Activated T-cell treated with anti-CD3 and anti-CD28 coated beads for 24 hours (primary cell): ENCODE measurements around the gene COL13A1.

Source experiments
- DNase-seq: peaks from one replicate; pipeline ENCODE4 v3.0.0-alpha.2; 2020; ENCODE audit warnings: low read depth

The COL13A1 gene

GRCh38 chr10:69791812-69792211 lies 9.9 kb upstream of the COL13A1 start:
- DNase-seq, result no peak

- no peak for DNase-seq
Observed at GRCh38 chr10:69792341-69792740, 9.4 kb upstream of the COL13A1 start.

GRCh38 chr10:69794673-69795072 lies 7.0 kb upstream of the COL13A1 start:
- DNase-seq, result no peak

- no peak for DNase-seq
Observed at GRCh38 chr10:69795242-69795934, 6.3 kb upstream of the COL13A1 start.

GRCh38 chr10:69797959-69798358 lies 3.7 kb upstream of the COL13A1 start:
- no peak for DNase-seq

GRCh38 chr10:69800109-69800508 lies 1.6 kb upstream of the COL13A1 start:
- no peak for DNase-seq

GRCh38 chr10:69800665-69801064 lies 1.0 kb upstream of the COL13A1 start:
- DNase-seq, result no peak

- DNase-seq, result peak; percentile 16
Observed at GRCh38 chr10:69801094-69801433, 642 bp upstream of the COL13A1 start.

- DNase-seq, result no peak
Observed at GRCh38 chr10:69802424-69803161, 887 bp downstream of the COL13A1 start.

GRCh38 chr10:69803809-69804208 lies 2.1 kb downstream of the COL13A1 start:
- no peak for DNase-seq

- no peak for DNase-seq
Observed at GRCh38 chr10:69804775-69805174, 3.1 kb downstream of the COL13A1 start.

GRCh38 chr10:69807122-69807521 lies 5.4 kb downstream of the COL13A1 start:
- DNase-seq, result no peak

- DNase-seq, result no peak
Observed at GRCh38 chr10:69807696-69808095, 6.0 kb downstream of the COL13A1 start.

GRCh38 chr10:69809318-69809717 lies 7.6 kb downstream of the COL13A1 start:
- no peak for DNase-seq

GRCh38 chr10:69810097-69810496 lies 8.4 kb downstream of the COL13A1 start:
- no peak for DNase-seq

GRCh38 chr10:69810675-69811397 lies 9.1 kb downstream of the COL13A1 start:
- DNase-seq, result no peak

GRCh38 chr10:69813632-69814031 lies 11.9 kb downstream of the COL13A1 start:
- DNase-seq, result no peak

- no peak for DNase-seq
Observed at GRCh38 chr10:69814251-69814650, 12.5 kb downstream of the COL13A1 start.

GRCh38 chr10:69815104-69815503 lies 13.4 kb downstream of the COL13A1 start:
- no peak for DNase-seq

GRCh38 chr10:69816521-69816920 lies 14.8 kb downstream of the COL13A1 start:
- no peak for DNase-seq

GRCh38 chr10:69817078-69817581 lies 15.4 kb downstream of the COL13A1 start:
- DNase-seq, result no peak

GRCh38 chr10:69818676-69819239 lies 17.1 kb downstream of the COL13A1 start:
- no peak for DNase-seq
